Uterus (tissue), 2 donors: ENCODE data around the gene ABCC4.

Source experiments
- CTCF ChIP-seq, 4 experiments: fragments of 200-600 bp in 2 of 4; fragments of 450-650 bp in 2 of 4; sonication (generic) in 2 of 4; IDR thresholded peaks; one replicate each; pipeline ENCODE4 v1.5.1; 2016 to 2019; ENCODE audit warnings: antibody characterized with exemption in 4 of 4, mild to moderate bottlenecking in 2 of 4, moderate library complexity in 1 of 4
- POLR2A ChIP-seq, 2 donors: fragments of 450-650 bp; IDR thresholded peaks; one replicate each; pipeline ENCODE4 v1.6.1; 2016; ENCODE audit warnings: antibody characterized with exemption in 2 of 2, mild to moderate bottlenecking in 1 of 2, moderate library complexity in 1 of 2

- TF ChIP-seq POLR2A (IDR thresholded peaks at IDR 0.05) (no peak), CTCF (IDR thresholded peaks at IDR 0.05) (no peak)
These were observed 79.1 kb downstream of the ABCC4 start for GRCh38 chr13:95221971-95222732.
